HepG2 (cell line): ENCODE measurements around the gene NLRC5. TPM values are rescaled to one million over a fixed set of nuclear protein-coding genes. Genes with fewer than 3 reads are reported as not detected.

Experiments
- CCDC6 ChIP-seq: sonication (generic); formaldehyde crosslinking; IDR thresholded peaks from 2 replicates; pipeline ENCODE4 v1.8.1; 2022; ENCODE audit warnings: mild to moderate bottlenecking, missing genetic modification reagents, moderate library complexity
- DDIT3 ChIP-seq: sonication (generic); formaldehyde crosslinking; IDR thresholded peaks from 2 replicates; pipeline ENCODE4 v1.4.0; 2020; ENCODE audit warnings: mild to moderate bottlenecking, missing genetic modification reagents
- GLMP ChIP-seq: sonication (generic); formaldehyde crosslinking; IDR thresholded peaks from 2 replicates; pipeline ENCODE4 v1.9.0; 2021; ENCODE audit warnings: missing genetic modification reagents, mild to moderate bottlenecking, borderline replicate concordance
- KAT2B ChIP-seq: fragments of 150-350 bp; IDR thresholded peaks from 2 replicates; pipeline ENCODE4 v1.6.1; 2014; ENCODE audit warnings: low read depth, low read length, borderline replicate concordance
- MLX ChIP-seq: IDR thresholded peaks from 2 replicates; pipeline ENCODE4 v1.6.1; 2016
- NBN ChIP-seq: fragments of 450-650 bp; conservative IDR thresholded peaks from 2 replicates; pipeline ENCODE4 v1.6.1; 2017
- PLRG1 ChIP-seq: fragments of 450-650 bp; conservative IDR thresholded peaks from 2 replicates; pipeline ENCODE4 v1.6.1; 2016
- RNF219 ChIP-seq: sonication (generic); formaldehyde crosslinking; IDR thresholded peaks from 2 replicates; pipeline ENCODE4 v1.5.0; 2020; ENCODE audit warnings: mild to moderate bottlenecking, missing genetic modification reagents
- SMAD9 ChIP-seq: sonication (generic); formaldehyde crosslinking; IDR thresholded peaks from 2 replicates; pipeline ENCODE4 v1.5.1; 2020; ENCODE audit warnings: mild to moderate bottlenecking, missing genetic modification reagents
- SMARCC2 ChIP-seq: fragments of 450-650 bp; IDR thresholded peaks from 2 replicates; pipeline ENCODE4 v1.6.1; 2017; ENCODE audit warnings: antibody characterized with exemption, mild to moderate bottlenecking
- XBP1 ChIP-seq: sonication (generic); formaldehyde crosslinking; IDR thresholded peaks from 2 replicates; pipeline ENCODE4 v1.5.0; 2020; ENCODE audit warnings: missing genetic modification reagents
- ZNF292 ChIP-seq: sonication (generic); formaldehyde crosslinking; IDR thresholded peaks from 2 replicates; pipeline ENCODE4 v1.8.1; 2022; ENCODE audit warnings: mild to moderate bottlenecking, low read depth, missing genetic modification reagents, borderline replicate concordance
- ZNF337 ChIP-seq: sonication (generic); formaldehyde crosslinking; IDR thresholded peaks from 2 replicates; pipeline ENCODE4 v1.5.1; 2020; ENCODE audit warnings: missing genetic modification reagents, low read depth, mild to moderate bottlenecking, borderline replicate concordance
- ZNF569 ChIP-seq: sonication (generic); formaldehyde crosslinking; IDR thresholded peaks from 2 replicates; pipeline ENCODE4 v1.5.0; 2020; ENCODE audit warnings: mild to moderate bottlenecking, missing genetic modification reagents, moderate library complexity, borderline replicate concordance
- ZNF713 ChIP-seq: sonication (generic); formaldehyde crosslinking; IDR thresholded peaks from 2 replicates; pipeline ENCODE4 v1.4.0; 2020; ENCODE audit warnings: mild to moderate bottlenecking, missing genetic modification reagents
- ZNF878 ChIP-seq: sonication (generic); formaldehyde crosslinking; IDR thresholded peaks from 2 replicates; pipeline ENCODE4 v1.8.1; 2023; ENCODE audit warnings: mild to moderate bottlenecking, missing genetic modification reagents, moderate library complexity
- ZNF883 ChIP-seq: sonication (generic); formaldehyde crosslinking; IDR thresholded peaks from 2 replicates; pipeline ENCODE4 v1.5.1; 2020; ENCODE audit warnings: mild to moderate bottlenecking, missing genetic modification reagents; ENCODE audit errors: not compliant biosample characterization
- polyA plus RNA-seq, 8 experiments: library from polyadenylated mRNA; depleted of rRNA in 3 of 8; stranded (reverse) in 7 of 8; unstranded in 1 of 8; fragments of >200 nt; fragmentation: Illumina TruSeq in 4 of 8; extraction: Trizol in 4 of 8; gene quantifications; 2 replicates each; pipeline versions ENCODE4 v1.2.1 to v1.2.3, GENCODE V29; 2011 to 2016; ENCODE audit warnings: low read depth in 4 of 8, missing spikeins in 1 of 8, mixed read lengths in 1 of 8; ENCODE audit not compliant: insufficient read depth in 1 of 8
- total RNA-seq, 5 experiments: library from RNA; depleted of rRNA; stranded (reverse); fragments of >200 nt; fragmentation: Illumina TruSeq; extraction: Trizol; gene quantifications; 2 replicates each; pipeline ENCODE4 v1.2.3, GENCODE V29; 2016; ENCODE audit warnings: low read depth in 1 of 5
- TF ChIP-seq, protein P1 (sequence below): sonication (generic); formaldehyde crosslinking; IDR thresholded peaks from 2 replicates; pipeline ENCODE4 v1.9.0; 2021; ENCODE audit warnings: mild to moderate bottlenecking, missing genetic modification reagents

The NLRC5 gene
- total and polyA plus RNA-seq, 2 of the 13 experiments (the other 11 are each of a cell fraction or from before 2014, with no cell fraction given): 6.3 to 12.7 TPM

DNA sequence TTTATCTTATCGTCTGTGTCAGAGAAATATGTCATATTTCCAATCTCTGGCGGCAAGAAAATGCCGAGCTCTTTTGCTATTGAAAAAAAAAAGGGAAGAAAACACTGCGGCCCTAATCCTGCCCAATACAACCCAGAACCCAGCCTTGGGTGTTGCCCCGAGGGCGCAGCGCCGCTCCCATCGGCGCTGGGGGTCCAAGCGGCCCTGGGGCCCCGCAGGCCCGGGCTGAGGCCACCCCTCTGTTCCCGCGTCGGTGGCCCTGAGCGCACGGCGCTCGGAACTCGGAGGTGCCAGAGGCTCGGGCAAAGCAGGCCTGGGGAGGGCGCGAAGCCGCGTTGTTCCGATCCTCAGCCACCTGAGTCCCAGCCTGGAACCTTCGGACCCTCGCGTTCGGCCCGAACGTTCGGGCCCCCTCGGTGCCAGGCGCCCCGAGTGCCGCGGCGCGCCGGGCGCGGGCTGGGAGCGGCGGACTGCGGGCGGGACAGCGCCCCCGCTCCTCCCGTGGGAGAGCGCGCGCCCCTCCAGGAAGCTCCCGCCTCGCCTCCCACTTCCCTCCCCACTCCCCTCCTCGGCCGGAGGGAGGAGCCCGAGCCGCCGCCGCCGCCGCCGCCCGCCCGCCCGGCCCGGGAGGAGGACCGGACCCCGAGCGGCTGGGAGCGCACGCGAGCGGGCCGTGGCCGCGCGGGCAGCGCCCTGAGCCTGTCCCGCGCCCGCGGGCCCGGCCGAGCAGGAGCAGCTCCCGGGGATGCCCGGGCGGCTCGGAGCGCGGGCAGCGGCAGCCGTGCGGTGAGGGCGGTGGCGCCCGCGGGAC lies 102.8 kb downstream of the NLRC5 start, which contains the start of gene CPNE2 (continued):
- TF ChIP-seq ZNF337 (CRISPR knock-in tag) (no peak), SMAD9 (CRISPR knock-in tag) (no peak), XBP1 (CRISPR knock-in tag) (no peak), ZNF878 (CRISPR knock-in tag) (no peak), DDIT3 (no peak), ZNF292 (CRISPR knock-in tag) (no peak), MLX (no peak), ZNF713 (no peak), SMARCC2 (no peak), CCDC6 (no peak; the same call in 1 of the 2 replicates), KAT2B (no peak), ZNF883 (CRISPR knock-in tag) (no peak), RNF219 (no peak), GLMP (CRISPR knock-in tag) (no peak), ZNF569 (CRISPR knock-in tag) (no peak), PLRG1 (no peak), NBN (no peak)
- TF ChIP-seq, protein P1, sequence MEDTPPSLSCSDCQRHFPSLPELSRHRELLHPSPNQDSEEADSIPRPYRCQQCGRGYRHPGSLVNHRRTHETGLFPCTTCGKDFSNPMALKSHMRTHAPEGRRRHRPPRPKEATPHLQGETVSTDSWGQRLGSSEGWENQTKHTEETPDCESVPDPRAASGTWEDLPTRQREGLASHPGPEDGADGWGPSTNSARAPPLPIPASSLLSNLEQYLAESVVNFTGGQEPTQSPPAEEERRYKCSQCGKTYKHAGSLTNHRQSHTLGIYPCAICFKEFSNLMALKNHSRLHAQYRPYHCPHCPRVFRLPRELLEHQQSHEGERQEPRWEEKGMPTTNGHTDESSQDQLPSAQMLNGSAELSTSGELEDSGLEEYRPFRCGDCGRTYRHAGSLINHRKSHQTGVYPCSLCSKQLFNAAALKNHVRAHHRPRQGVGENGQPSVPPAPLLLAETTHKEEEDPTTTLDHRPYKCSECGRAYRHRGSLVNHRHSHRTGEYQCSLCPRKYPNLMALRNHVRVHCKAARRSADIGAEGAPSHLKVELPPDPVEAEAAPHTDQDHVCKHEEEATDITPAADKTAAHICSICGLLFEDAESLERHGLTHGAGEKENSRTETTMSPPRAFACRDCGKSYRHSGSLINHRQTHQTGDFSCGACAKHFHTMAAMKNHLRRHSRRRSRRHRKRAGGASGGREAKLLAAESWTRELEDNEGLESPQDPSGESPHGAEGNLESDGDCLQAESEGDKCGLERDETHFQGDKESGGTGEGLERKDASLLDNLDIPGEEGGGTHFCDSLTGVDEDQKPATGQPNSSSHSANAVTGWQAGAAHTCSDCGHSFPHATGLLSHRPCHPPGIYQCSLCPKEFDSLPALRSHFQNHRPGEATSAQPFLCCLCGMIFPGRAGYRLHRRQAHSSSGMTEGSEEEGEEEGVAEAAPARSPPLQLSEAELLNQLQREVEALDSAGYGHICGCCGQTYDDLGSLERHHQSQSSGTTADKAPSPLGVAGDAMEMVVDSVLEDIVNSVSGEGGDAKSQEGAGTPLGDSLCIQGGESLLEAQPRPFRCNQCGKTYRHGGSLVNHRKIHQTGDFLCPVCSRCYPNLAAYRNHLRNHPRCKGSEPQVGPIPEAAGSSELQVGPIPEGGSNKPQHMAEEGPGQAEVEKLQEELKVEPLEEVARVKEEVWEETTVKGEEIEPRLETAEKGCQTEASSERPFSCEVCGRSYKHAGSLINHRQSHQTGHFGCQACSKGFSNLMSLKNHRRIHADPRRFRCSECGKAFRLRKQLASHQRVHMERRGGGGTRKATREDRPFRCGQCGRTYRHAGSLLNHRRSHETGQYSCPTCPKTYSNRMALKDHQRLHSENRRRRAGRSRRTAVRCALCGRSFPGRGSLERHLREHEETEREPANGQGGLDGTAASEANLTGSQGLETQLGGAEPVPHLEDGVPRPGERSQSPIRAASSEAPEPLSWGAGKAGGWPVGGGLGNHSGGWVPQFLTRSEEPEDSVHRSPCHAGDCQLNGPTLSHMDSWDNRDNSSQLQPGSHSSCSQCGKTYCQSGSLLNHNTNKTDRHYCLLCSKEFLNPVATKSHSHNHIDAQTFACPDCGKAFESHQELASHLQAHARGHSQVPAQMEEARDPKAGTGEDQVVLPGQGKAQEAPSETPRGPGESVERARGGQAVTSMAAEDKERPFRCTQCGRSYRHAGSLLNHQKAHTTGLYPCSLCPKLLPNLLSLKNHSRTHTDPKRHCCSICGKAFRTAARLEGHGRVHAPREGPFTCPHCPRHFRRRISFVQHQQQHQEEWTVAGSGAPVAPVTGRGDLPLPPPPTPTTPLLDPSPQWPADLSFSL: no peak
